ENCODE data around the gene LRRC17.

Gene LRRC17

GRCh38 chr7:102916426-102916825, 3.6 kb downstream of the LRRC17 start:
- H3K4me1 Mint-ChIP-seq: no peaks in the 10 kb centered on the region
- H3K36me3 Mint-ChIP-seq: no peaks in the 10 kb centered on the region
- H3K27me3 Mint-ChIP-seq: no peaks in the 10 kb centered on the region
- CTCF ChIA-PET: interaction anchor here (1.4 kb wide), 1 partner anchor 11 kb away, joined by 4 read pairs; no protein-coding TSS in a partner anchor
- H3K4me3 Mint-ChIP-seq: no peak overlapping the region
- H3K27ac Mint-ChIP-seq: no peak overlapping the region
- no peaks in the 10 kb centered on the region for H3K9me3 Mint-ChIP-seq
- no peak for DNase-seq

GRCh38 chr7:102916881-102917280, 4.1 kb downstream of the LRRC17 start:
- CTCF ChIA-PET: interaction anchor here (1.4 kb wide), 1 partner anchor 10 kb away, joined by 4 read pairs; no protein-coding TSS in a partner anchor

GRCh38 chr7:102917436-102918353, 4.9 kb downstream of the LRRC17 start:
- no peak overlapping the region for H3K4me3 Mint-ChIP-seq
- H3K27me3 Mint-ChIP-seq: no peaks in the 10 kb centered on the region
- CTCF ChIA-PET: interaction anchor here (1.0 kb wide), 1 partner anchor 144 kb away, joined by 4 read pairs; no protein-coding TSS in a partner anchor
- no peaks in the 10 kb centered on the region for H3K9me3 Mint-ChIP-seq
- H3K27ac Mint-ChIP-seq: no peak overlapping the region
- no peak for DNase-seq
- H3K4me1 Mint-ChIP-seq: no peaks in the 10 kb centered on the region
- no peaks in the 10 kb centered on the region for H3K36me3 Mint-ChIP-seq

More at GRCh38 chr7:102916881-102917280, 4.1 kb downstream of the LRRC17 start:
- H3K9me3 Mint-ChIP-seq: no peaks in the 10 kb centered on the region
- no peak overlapping the region for H3K27ac Mint-ChIP-seq
- no peak for DNase-seq
- H3K4me3 Mint-ChIP-seq: no peak overlapping the region
- no peaks in the 10 kb centered on the region for H3K4me1 Mint-ChIP-seq
- H3K27me3 Mint-ChIP-seq: no peaks in the 10 kb centered on the region
- no peaks in the 10 kb centered on the region for H3K36me3 Mint-ChIP-seq

- no peak for DNase-seq
- Mint-ChIP-seq H3K36me3 (no peaks in the 10 kb centered on the region), H3K4me1 (no peaks in the 10 kb centered on the region), H3K4me3 (no peak overlapping the region), H3K27ac (no peak overlapping the region), H3K9me3 (no peaks in the 10 kb centered on the region), H3K27me3 (no peaks in the 10 kb centered on the region)
- CTCF ChIA-PET: no interaction called here
These were observed 6.0 kb downstream of the LRRC17 start for GRCh38 chr7:102918845-102919244.

GRCh38 chr7:102925976-102926782, 13.4 kb downstream of the LRRC17 start:
- DNase-seq: no peak
- no peaks in the 10 kb centered on the region for H3K4me1 Mint-ChIP-seq
- CTCF ChIA-PET: interaction anchor here (1.7 kb wide), 1 partner anchor 10 kb away, joined by 4 read pairs; no protein-coding TSS in a partner anchor
- peaks cover 6% of the 10 kb centered on the region for H3K27me3 Mint-ChIP-seq
- H3K4me3 Mint-ChIP-seq: no peak overlapping the region
- no peak overlapping the region for H3K27ac Mint-ChIP-seq
- H3K9me3 Mint-ChIP-seq: no peaks in the 10 kb centered on the region
- H3K36me3 Mint-ChIP-seq: no peaks in the 10 kb centered on the region

GRCh38 chr7:102926783-102927140, 14.0 kb downstream of the LRRC17 start:
- Mint-ChIP-seq H3K4me3 (no peak overlapping the region), H3K9me3 (no peaks in the 10 kb centered on the region), H3K36me3 (no peaks in the 10 kb centered on the region), H3K4me1 (no peaks in the 10 kb centered on the region), H3K27me3 (peaks cover 6% of the 10 kb centered on the region), H3K27ac (no peak overlapping the region)
- DNase-seq: no peak
- CTCF ChIA-PET: interaction anchor here (1.7 kb wide), 1 partner anchor 10 kb away, joined by 4 read pairs; no protein-coding TSS in a partner anchor

- Mint-ChIP-seq H3K27me3 (peaks cover 6% of the 10 kb centered on the region), H3K27ac (no peak overlapping the region), H3K9me3 (no peaks in the 10 kb centered on the region), H3K4me1 (no peaks in the 10 kb centered on the region), H3K4me3 (no peak overlapping the region), H3K36me3 (no peaks in the 10 kb centered on the region)
- DNase-seq: no peak
- CTCF ChIA-PET: interaction anchor here (1.1 to 1.7 kb wide), 2 partner anchors 11 to 135 kb away, joined by 3 to 4 read pairs; no protein-coding TSS in a partner anchor
These were observed 14.6 kb downstream of the LRRC17 start for GRCh38 chr7:102927312-102927933.

- H3K27ac Mint-ChIP-seq: no peak overlapping the region
- no peaks in the 10 kb centered on the region for H3K36me3 Mint-ChIP-seq
- no peak for DNase-seq
- no peaks in the 10 kb centered on the region for H3K9me3 Mint-ChIP-seq
- no peaks in the 10 kb centered on the region for H3K27me3 Mint-ChIP-seq
- CTCF ChIA-PET: no interaction called here
- no peak overlapping the region for H3K4me3 Mint-ChIP-seq
- no peaks in the 10 kb centered on the region for H3K4me1 Mint-ChIP-seq
These were observed 19.0 kb downstream of the LRRC17 start for GRCh38 chr7:102931757-102932156.

- Mint-ChIP-seq H3K4me1 (no peaks in the 10 kb centered on the region), H3K27ac (no peak overlapping the region), H3K27me3 (no peaks in the 10 kb centered on the region), H3K4me3 (no peak overlapping the region), H3K9me3 (no peaks in the 10 kb centered on the region), H3K36me3 (no peaks in the 10 kb centered on the region)
- no peak for DNase-seq
- CTCF ChIA-PET: no interaction called here
These were observed 21.0 kb downstream of the LRRC17 start for GRCh38 chr7:102933763-102934162.

GRCh38 chr7:102934239-102934638, 21.4 kb downstream of the LRRC17 start:
- no peaks in the 10 kb centered on the region for H3K36me3 Mint-ChIP-seq
- no peak overlapping the region for H3K4me3 Mint-ChIP-seq
- DNase-seq: no peak
- no peaks in the 10 kb centered on the region for H3K27me3 Mint-ChIP-seq
- H3K27ac Mint-ChIP-seq: no peak overlapping the region
- CTCF ChIA-PET: no interaction called here
- no peaks in the 10 kb centered on the region for H3K9me3 Mint-ChIP-seq
- no peaks in the 10 kb centered on the region for H3K4me1 Mint-ChIP-seq

GRCh38 chr7:102934701-102935100, 21.9 kb downstream of the LRRC17 start:
- DNase-seq: no peak
- Mint-ChIP-seq H3K36me3 (no peaks in the 10 kb centered on the region), H3K9me3 (no peaks in the 10 kb centered on the region), H3K4me3 (no peak overlapping the region), H3K27me3 (no peaks in the 10 kb centered on the region), H3K4me1 (no peaks in the 10 kb centered on the region), H3K27ac (no peak overlapping the region)
- CTCF ChIA-PET: no interaction called here

GRCh38 chr7:102935450-102936115, 22.8 kb downstream of the LRRC17 start:
- CTCF ChIA-PET: no interaction called here
- no peaks in the 10 kb centered on the region for H3K9me3 Mint-ChIP-seq

GRCh38 chr7:102938679-102939078, 25.9 kb downstream of the LRRC17 start:
- no peak for DNase-seq

More at GRCh38 chr7:102935450-102936115, 22.8 kb downstream of the LRRC17 start:
- no peaks in the 10 kb centered on the region for H3K4me1 Mint-ChIP-seq
- no peaks in the 10 kb centered on the region for H3K27me3 Mint-ChIP-seq
- no peak for DNase-seq
- H3K27ac Mint-ChIP-seq: no peak overlapping the region
- no peak overlapping the region for H3K4me3 Mint-ChIP-seq
- H3K36me3 Mint-ChIP-seq: no peaks in the 10 kb centered on the region

More at GRCh38 chr7:102938679-102939078, 25.9 kb downstream of the LRRC17 start:
- H3K4me3 Mint-ChIP-seq: no peak overlapping the region
- H3K4me1 Mint-ChIP-seq: no peaks in the 10 kb centered on the region
- H3K9me3 Mint-ChIP-seq: no peaks in the 10 kb centered on the region
- no peak overlapping the region for H3K27ac Mint-ChIP-seq
- H3K36me3 Mint-ChIP-seq: no peaks in the 10 kb centered on the region
- H3K27me3 Mint-ChIP-seq: no peaks in the 10 kb centered on the region
- CTCF ChIA-PET: no interaction called here

All from activated naive CD4-positive, alpha-beta T cell treated with anti-CD3 and anti-CD28 coated beads, Interleukin-2, amount 10 ng/mL, durations not matched to agents 7 days and 5 days (primary cell).